ENCODE measurements around the gene DECR2. TPM values are rescaled to one million over a fixed set of nuclear protein-coding genes. Genes with fewer than 3 reads are reported as not detected.

The DECR2 gene
- total and polyA plus RNA-seq, 9 of the 15 experiments (the other 6 are each of a cell fraction or from before 2014, with no cell fraction given), result 1.0 to 31.9 (median 10.3) TPM

GRCh38 chr16:398561-399339 lies 2.9 kb upstream of the DECR2 start (continued):
- TF ChIP-seq, protein P1, sequence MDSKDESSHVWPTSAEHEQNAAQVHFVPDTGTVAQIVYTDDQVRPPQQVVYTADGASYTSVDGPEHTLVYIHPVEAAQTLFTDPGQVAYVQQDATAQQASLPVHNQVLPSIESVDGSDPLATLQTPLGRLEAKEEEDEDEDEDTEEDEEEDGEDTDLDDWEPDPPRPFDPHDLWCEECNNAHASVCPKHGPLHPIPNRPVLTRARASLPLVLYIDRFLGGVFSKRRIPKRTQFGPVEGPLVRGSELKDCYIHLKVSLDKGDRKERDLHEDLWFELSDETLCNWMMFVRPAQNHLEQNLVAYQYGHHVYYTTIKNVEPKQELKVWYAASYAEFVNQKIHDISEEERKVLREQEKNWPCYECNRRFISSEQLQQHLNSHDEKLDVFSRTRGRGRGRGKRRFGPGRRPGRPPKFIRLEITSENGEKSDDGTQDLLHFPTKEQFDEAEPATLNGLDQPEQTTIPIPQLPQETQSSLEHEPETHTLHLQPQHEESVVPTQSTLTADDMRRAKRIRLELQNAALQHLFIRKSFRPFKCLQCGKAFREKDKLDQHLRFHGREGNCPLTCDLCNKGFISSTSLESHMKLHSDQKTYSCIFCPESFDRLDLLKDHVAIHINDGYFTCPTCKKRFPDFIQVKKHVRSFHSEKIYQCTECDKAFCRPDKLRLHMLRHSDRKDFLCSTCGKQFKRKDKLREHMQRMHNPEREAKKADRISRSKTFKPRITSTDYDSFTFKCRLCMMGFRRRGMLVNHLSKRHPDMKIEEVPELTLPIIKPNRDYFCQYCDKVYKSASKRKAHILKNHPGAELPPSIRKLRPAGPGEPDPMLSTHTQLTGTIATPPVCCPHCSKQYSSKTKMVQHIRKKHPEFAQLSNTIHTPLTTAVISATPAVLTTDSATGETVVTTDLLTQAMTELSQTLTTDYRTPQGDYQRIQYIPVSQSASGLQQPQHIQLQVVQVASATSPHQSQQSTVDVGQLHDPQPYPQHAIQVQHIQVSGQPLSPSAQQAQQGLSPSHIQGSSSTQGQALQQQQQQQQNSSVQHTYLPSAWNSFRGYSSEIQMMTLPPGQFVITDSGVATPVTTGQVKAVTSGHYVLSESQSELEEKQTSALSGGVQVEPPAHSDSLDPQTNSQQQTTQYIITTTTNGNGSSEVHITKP (IDR thresholded peaks at IDR 0.05; ENCODE audit: partially characterized antibody), result no peak
- TF ChIP-seq, protein P2, sequence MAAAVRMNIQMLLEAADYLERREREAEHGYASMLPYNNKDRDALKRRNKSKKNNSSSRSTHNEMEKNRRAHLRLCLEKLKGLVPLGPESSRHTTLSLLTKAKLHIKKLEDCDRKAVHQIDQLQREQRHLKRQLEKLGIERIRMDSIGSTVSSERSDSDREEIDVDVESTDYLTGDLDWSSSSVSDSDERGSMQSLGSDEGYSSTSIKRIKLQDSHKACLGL (CRISPR knock-in tag; IDR thresholded peaks at IDR 0.05; ENCODE audit: borderline replicate concordance, poor library complexity, severe bottlenecking), result no peak
- TF ChIP-seq RFX1 (IDR thresholded peaks at IDR 0.05) (no peak), YY1 (IDR thresholded peaks at IDR 0.05; ENCODE audit: borderline replicate concordance in 1 of 3, control insufficient read depth in 1 of 3, extremely low read depth in 1 of 3, insufficient read depth in 3 of 3, insufficient read length in 1 of 3, insufficient replicate concordance in 2 of 3, low read depth in 1 of 3, low read length in 2 of 3) (peak in 1 of 3 experiments; percentile 13), KAT7 (CRISPR knock-in tag; IDR thresholded peaks at IDR 0.05; ENCODE audit: borderline replicate concordance) (no peak), SIX5 (IDR thresholded peaks at IDR 0.05; ENCODE audit: borderline replicate concordance in 1 of 2, insufficient read depth in 1 of 2, low read depth in 1 of 2, low read length in 2 of 2) (0 out of 4 replicates have a peak, but pooled peaks of 1 of the 2 experiments have one; percentile 13), THAP12 (CRISPR knock-in tag; IDR thresholded peaks at IDR 0.05) (no peak), MAZ (CRISPR knock-in tag; conservative IDR thresholded peaks at IDR 0.05 in 1 of 2, IDR thresholded peaks at IDR 0.05 in 1 of 2) (peak in 1 of 2 experiments; percentile 34; a peak in 1 of 4 replicates)
- TF ChIP-seq, protein P3, sequence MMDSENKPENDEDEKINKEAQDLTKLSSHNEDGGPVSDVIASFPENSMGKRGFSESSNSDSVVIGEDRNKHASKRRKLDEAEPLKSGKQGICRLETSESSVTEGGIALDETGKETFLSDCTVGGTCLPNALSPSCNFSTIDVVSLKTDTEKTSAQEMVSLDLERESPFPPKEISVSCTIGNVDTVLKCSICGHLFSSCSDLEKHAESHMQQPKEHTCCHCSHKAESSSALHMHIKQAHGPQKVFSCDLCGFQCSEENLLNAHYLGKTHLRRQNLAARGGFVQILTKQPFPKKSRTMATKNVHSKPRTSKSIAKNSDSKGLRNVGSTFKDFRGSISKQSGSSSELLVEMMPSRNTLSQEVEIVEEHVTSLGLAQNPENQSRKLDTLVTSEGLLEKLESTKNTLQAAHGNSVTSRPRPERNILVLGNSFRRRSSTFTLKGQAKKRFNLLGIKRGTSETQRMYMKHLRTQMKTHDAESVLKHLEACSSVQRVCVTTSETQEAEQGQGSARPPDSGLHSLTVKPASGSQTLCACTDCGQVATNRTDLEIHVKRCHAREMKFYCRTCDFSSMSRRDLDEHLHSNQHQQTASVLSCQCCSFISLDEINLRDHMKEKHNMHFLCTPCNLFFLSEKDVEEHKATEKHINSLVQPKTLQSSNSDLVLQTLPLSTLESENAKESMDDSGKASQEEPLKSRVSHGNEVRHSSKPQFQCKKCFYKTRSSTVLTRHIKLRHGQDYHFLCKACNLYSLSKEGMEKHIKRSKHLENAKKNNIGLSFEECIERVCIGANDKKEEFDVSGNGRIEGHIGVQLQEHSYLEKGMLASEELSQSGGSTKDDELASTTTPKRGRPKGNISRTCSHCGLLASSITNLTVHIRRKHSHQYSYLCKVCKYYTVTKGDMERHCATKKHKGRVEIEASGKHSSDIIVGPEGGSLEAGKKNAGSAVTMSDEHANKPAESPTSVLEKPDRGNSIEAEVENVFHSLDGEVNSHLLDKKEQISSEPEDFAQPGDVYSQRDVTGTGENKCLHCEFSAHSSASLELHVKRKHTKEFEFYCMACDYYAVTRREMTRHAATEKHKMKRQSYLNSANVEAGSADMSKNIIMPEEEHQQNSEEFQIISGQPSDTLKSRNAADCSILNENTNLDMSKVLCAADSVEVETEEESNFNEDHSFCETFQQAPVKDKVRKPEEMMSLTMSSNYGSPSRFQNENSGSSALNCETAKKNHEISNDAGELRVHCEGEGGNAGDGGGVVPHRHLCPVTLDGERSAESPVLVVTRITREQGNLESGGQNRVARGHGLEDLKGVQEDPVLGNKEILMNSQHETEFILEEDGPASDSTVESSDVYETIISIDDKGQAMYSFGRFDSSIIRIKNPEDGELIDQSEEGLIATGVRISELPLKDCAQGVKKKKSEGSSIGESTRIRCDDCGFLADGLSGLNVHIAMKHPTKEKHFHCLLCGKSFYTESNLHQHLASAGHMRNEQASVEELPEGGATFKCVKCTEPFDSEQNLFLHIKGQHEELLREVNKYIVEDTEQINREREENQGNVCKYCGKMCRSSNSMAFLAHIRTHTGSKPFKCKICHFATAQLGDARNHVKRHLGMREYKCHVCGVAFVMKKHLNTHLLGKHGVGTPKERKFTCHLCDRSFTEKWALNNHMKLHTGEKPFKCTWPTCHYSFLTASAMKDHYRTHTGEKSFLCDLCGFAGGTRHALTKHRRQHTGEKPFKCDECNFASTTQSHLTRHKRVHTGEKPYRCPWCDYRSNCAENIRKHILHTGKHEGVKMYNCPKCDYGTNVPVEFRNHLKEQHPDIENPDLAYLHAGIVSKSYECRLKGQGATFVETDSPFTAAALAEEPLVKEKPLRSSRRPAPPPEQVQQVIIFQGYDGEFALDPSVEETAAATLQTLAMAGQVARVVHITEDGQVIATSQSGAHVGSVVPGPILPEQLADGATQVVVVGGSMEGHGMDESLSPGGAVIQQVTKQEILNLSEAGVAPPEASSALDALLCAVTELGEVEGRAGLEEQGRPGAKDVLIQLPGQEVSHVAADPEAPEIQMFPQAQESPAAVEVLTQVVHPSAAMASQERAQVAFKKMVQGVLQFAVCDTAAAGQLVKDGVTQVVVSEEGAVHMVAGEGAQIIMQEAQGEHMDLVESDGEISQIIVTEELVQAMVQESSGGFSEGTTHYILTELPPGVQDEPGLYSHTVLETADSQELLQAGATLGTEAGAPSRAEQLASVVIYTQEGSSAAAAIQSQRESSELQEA (IDR thresholded peaks at IDR 0.05; ENCODE audit: low read depth), result peak; percentile 87

Measured in K562 (cell line).